K562 (cell line): ENCODE data around the gene EGFL7. TPM values are rescaled to one million over a fixed set of nuclear protein-coding genes. Genes with fewer than 3 reads are reported as not detected.

Experiments
- ATF1 ChIP-seq, 2 experiments: fragments of 450-650 bp in 1 of 2; IDR thresholded peaks; 2 replicates each; pipeline ENCODE4 v1.6.1; 2016; ENCODE audit warnings: missing compliant biosample characterization in 1 of 2, missing genetic modification characterization in 1 of 2
- CEBPG ChIP-seq, 3 experiments: fragments of 200-800 bp in 1 of 3; sonication (Bioruptor generic) in 1 of 3; sonication (generic) in 1 of 3; formaldehyde crosslinking in 1 of 3; IDR thresholded peaks in 2 of 3; conservative IDR thresholded peaks in 1 of 3; 2 replicates each; pipeline versions ENCODE4 v1.6.1 to v1.8.0; 2016 to 2022; ENCODE audit warnings: missing compliant biosample characterization in 2 of 3, missing genetic modification characterization in 2 of 3, mild to moderate bottlenecking in 1 of 3, missing genetic modification reagents in 1 of 3
- CEBPZ ChIP-seq: fragments of 150-350 bp; IDR thresholded peaks from 2 replicates; pipeline ENCODE4 v1.6.1; 2014; ENCODE audit warnings: low read depth, mild to moderate bottlenecking, low read length, borderline replicate concordance
- CTCF ChIP-seq, 3 experiments: IDR thresholded peaks in 2 of 3; conservative IDR thresholded peaks in 1 of 3; 2 replicates each; pipeline ENCODE4 v1.5.1; 2011 to 2012; ENCODE audit warnings: low read length in 3 of 3, mild to moderate bottlenecking in 3 of 3, control low read depth in 2 of 3, improper control_type of control experiment in 1 of 3, inconsistent platforms in 1 of 3, low read depth in 1 of 3, mixed read lengths in 1 of 3, moderate library complexity in 1 of 3; ENCODE audit not compliant: insufficient read depth in 2 of 3
- E2F5 ChIP-seq: sonication (generic); formaldehyde crosslinking; IDR thresholded peaks from 2 replicates; pipeline ENCODE4 v1.8.0; 2022; ENCODE audit warnings: mild to moderate bottlenecking, missing genetic modification reagents
- EP300 ChIP-seq: IDR thresholded peaks from 2 replicates; pipeline ENCODE4 v1.6.1; 2012; ENCODE audit warnings: low read length, improper control_type of control experiment
- ERF ChIP-seq: fragments of 450-650 bp; formaldehyde crosslinking; IDR thresholded peaks from 2 replicates; pipeline ENCODE4 v1.4.0; 2020; ENCODE audit warnings: mild to moderate bottlenecking, mixed read lengths
- HLTF ChIP-seq: fragments of 450-650 bp; IDR thresholded peaks from 2 replicates; pipeline ENCODE4 v1.6.1; 2016
- KLF1 ChIP-seq: fragments of 450-650 bp; IDR thresholded peaks from 2 replicates; pipeline ENCODE4 v1.6.1; 2016; ENCODE audit warnings: missing genetic modification characterization, missing compliant biosample characterization
- NR1H2 ChIP-seq: sonication (generic); formaldehyde crosslinking; IDR thresholded peaks from 2 replicates; pipeline ENCODE4 v1.4.0; 2020; ENCODE audit warnings: mild to moderate bottlenecking, missing genetic modification reagents
- PTTG1 ChIP-seq: fragments of 450-650 bp; IDR thresholded peaks from 2 replicates; pipeline ENCODE4 v1.6.1; 2016; ENCODE audit warnings: low read depth, mild to moderate bottlenecking, missing genetic modification characterization, missing compliant biosample characterization
- SAP30 ChIP-seq: fragments of 200-600 bp; sonication (generic); IDR thresholded peaks from 2 replicates; pipeline ENCODE4 v1.6.1; 2012; ENCODE audit warnings: borderline replicate concordance, low read depth, mild to moderate bottlenecking, moderate library complexity, low read length, control low read depth, inconsistent platforms; ENCODE audit not compliant: insufficient read depth, poor library complexity, severe bottlenecking
- SETDB1 ChIP-seq: IDR thresholded peaks from one replicate; pipeline ENCODE4 v1.6.1; 2012; ENCODE audit warnings: low read length, control low read depth, inconsistent platforms
- TAF1 ChIP-seq: IDR thresholded peaks from 2 replicates; pipeline ENCODE4 v1.6.1; 2011; ENCODE audit warnings: mild to moderate bottlenecking, low read length, moderate library complexity; ENCODE audit not compliant: insufficient read depth, control insufficient read depth, severe bottlenecking; ENCODE audit errors: extremely low read depth
- TAF15 ChIP-seq: fragments of 200-400 bp; formaldehyde crosslinking; IDR thresholded peaks from 2 replicates; pipeline ENCODE4 v1.6.1; 2017; ENCODE audit warnings: mild to moderate bottlenecking, low read depth, low read length, moderate library complexity
- ZBTB1 ChIP-seq: sonication (generic); formaldehyde crosslinking; IDR thresholded peaks from 2 replicates; pipeline ENCODE4 v1.8.1; 2023; ENCODE audit warnings: missing genetic modification reagents, low read depth, mild to moderate bottlenecking, borderline replicate concordance
- ZNF395 ChIP-seq: fragments of 200-800 bp; sonication (Bioruptor generic); IDR thresholded peaks from 2 replicates; pipeline ENCODE4 v1.6.1; 2017; ENCODE audit warnings: missing genetic modification characterization, missing compliant biosample characterization
- polyA plus RNA-seq, 8 experiments: library from polyadenylated mRNA; depleted of rRNA in 4 of 8; stranded (reverse) in 5 of 8; unstranded in 3 of 8; fragments of >200 nt; fragmentation: Nextera tagmentation in 2 of 8; fragmentation: Illumina TruSeq in 1 of 8; extraction: Ambion mirVana in 2 of 8; extraction: Trizol in 1 of 8; gene quantifications; 2 replicates each; pipeline versions ENCODE4 v1.2.1 to v1.2.3, GENCODE V29; 2011 to 2014; ENCODE audit warnings: inconsistent platforms in 1 of 8, missing spikeins in 1 of 8
- total RNA-seq, 7 experiments: library from RNA; depleted of rRNA in 6 of 7; stranded (reverse); fragments of >200 nt in 6 of 7; fragmentation: Illumina TruSeq in 2 of 7; extraction: Trizol in 2 of 7; gene quantifications; 2 replicates each; pipeline versions ENCODE4 v1.2.1 to v1.2.3, GENCODE V29; 2011 to 2021; ENCODE audit warnings: low replicate concordance in 1 of 7

The EGFL7 gene
- total and polyA plus RNA-seq, 9 of the 15 experiments (the other 6 are each of a cell fraction or from before 2014, with no cell fraction given) = 1.5 to 286 (median 55.5) TPM

GRCh38 chr9:136662656-136663581, at the start of gene EGFL7 (continued):
- TF ChIP-seq KLF1 (tag) (peak; percentile 83; the same call in 1 of the 2 replicates), ATF1 (CRISPR knock-in tag; IDR thresholded peaks at IDR 0.05) (0 out of 2 replicates have a peak, but pooled peaks have one; percentile 24), ATF1 (tag; IDR thresholded peaks at IDR 0.05) (peak; percentile 86), ERF (CRISPR knock-in tag) (0 out of 2 replicates have a peak, but pooled peaks have one; percentile 30), ZBTB1 (CRISPR knock-in tag) (no peak), E2F5 (CRISPR knock-in tag) (no peak), NR1H2 (no peak), TAF1 (peak; percentile 58), HLTF (no peak), TAF15 (no peak), CTCF (IDR thresholded peaks at IDR 0.05 in 2 of 3, conservative IDR thresholded peaks at IDR 0.05 in 1 of 3; ENCODE audit: insufficient read depth in 2 of 3, low read depth in 1 of 3, low read length in 3 of 3) (no peak), CEBPG (CRISPR knock-in tag; IDR thresholded peaks at IDR 0.05) (no peak), CEBPG (tag; conservative IDR thresholded peaks at IDR 0.05 in 1 of 2, IDR thresholded peaks at IDR 0.05 in 1 of 2) (no peak), CEBPZ (no peak), PTTG1 (tag) (no peak), ZNF395 (peak; percentile 77; the same call in 1 of the 2 replicates), SAP30 (peak; percentile 79), SETDB1 (no peak), EP300 (peak; percentile 90)
